Ureter (tissue), 1 donor: Measurements from ENCODE around the gene ABCC12. TPM values are rescaled to one million over a fixed set of nuclear protein-coding genes. Genes with fewer than 3 reads are reported as not detected.

Source experiments
- total RNA-seq: library from RNA; stranded (reverse); gene quantifications from one replicate; pipeline ENCODE4 v1.2.4, GENCODE V29; 2023
- donor health status: DM: yes; HTN: yes; CAD: no.

Gene ABCC12
- total RNA-seq, 1 donor from 2014 or later = not detected

Other genes starting within 250 kb of the ABCC12 start
- gene LONP2, start 88.3 kb upstream of the ABCC12 start, total RNA-seq = 144 TPM
- 1.7 TPM for gene ABCC11, start 91.5 kb upstream of the ABCC12 start, total RNA-seq
- 29.7 TPM for gene SIAH1, start 229.4 kb upstream of the ABCC12 start, total RNA-seq